Measurements from ENCODE around the gene SSC5D. TPM values are rescaled to one million over a fixed set of nuclear protein-coding genes. Genes with fewer than 3 reads are reported as not detected.

The SSC5D gene
- total RNA-seq, 1 experiment from 2014 or later, result 3.2 TPM

- Histone ChIP-seq H2BK12ac (ENCODE audit: insufficient read length, low read depth, low read length) (no peak overlapping the region), H3K56ac (ENCODE audit: insufficient read length, low read depth, low read length) (no peak overlapping the region), H4K5ac (ENCODE audit: insufficient read length, low read depth, low read length) (no peak overlapping the region), H3K18ac (ENCODE audit: insufficient read length, low read depth, low read length) (no peak overlapping the region), H2BK120ac (ENCODE audit: low read depth, low read length, poor library complexity, severe bottlenecking) (no peak overlapping the region), H4K20me1 (ENCODE audit: control insufficient read depth, insufficient read depth, insufficient read length) (no peaks in the 10 kb centered on the region), H3K4me2 (ENCODE audit: insufficient read depth, insufficient read length, low read length) (no peak overlapping the region), H2AK5ac (ENCODE audit: insufficient read length, low read length) (no peak overlapping the region), H3K27ac (ENCODE audit: insufficient read length, low read depth, low read length) (no peak overlapping the region), H4K91ac (ENCODE audit: insufficient read length, low read depth, low read length) (no peak overlapping the region), H2AFZ (ENCODE audit: low read length) (no peak overlapping the region), H3K79me1 (ENCODE audit: insufficient read depth, low read depth, low read length, poor library complexity, severe bottlenecking) (no peaks in the 10 kb centered on the region), H4K8ac (replicated peaks; ENCODE audit: insufficient read length, low read depth, low read length) (no peak overlapping the region), H3K23me2 (ENCODE audit: insufficient read length, low read depth, low read length, poor library complexity, severe bottlenecking) (peaks cover 2% of the 10 kb centered on the region), H3K9me3 (ENCODE audit: control insufficient read depth, low read depth, low read length) (no peaks in the 10 kb centered on the region), H3K27me3 (ENCODE audit: insufficient read depth, low read length) (no peaks in the 10 kb centered on the region), H3K4ac (ENCODE audit: low read depth, low read length) (no peak overlapping the region), H3K14ac (ENCODE audit: insufficient read depth, low read length) (no peak overlapping the region), H2BK20ac (ENCODE audit: low read depth, low read length, poor library complexity, severe bottlenecking) (no peak overlapping the region), H3K79me2 (ENCODE audit: insufficient read depth, low read length) (no peaks in the 10 kb centered on the region), H3K23ac (ENCODE audit: insufficient read length, low read depth, low read length) (no peak overlapping the region), H3K9ac (ENCODE audit: extremely low read depth, insufficient read length, low read length) (no peak overlapping the region), H3K4me1 (ENCODE audit: insufficient read depth, low read length) (no peaks in the 10 kb centered on the region; the same call in 1 of the 2 replicates), H3T11ph (ENCODE audit: low read length) (no peak overlapping the region), H2BK15ac (ENCODE audit: low read depth, low read length) (no peak overlapping the region), H2BK5ac (ENCODE audit: insufficient read length, low read length) (no peak overlapping the region)
- Mint-ChIP-seq H3K4me1 (peaks cover 21 to 38% of the 10 kb centered on the region in 2 experiments), H3K36me3 (ENCODE audit: insufficient read depth in 1 of 3, low read depth in 3 of 3) (no peaks in the 10 kb centered on the region; a peak in 1 of 7 replicates), H3K27ac (no peak overlapping the region), H3K27me3 (ENCODE audit: low read depth) (peaks cover 5% of the 10 kb centered on the region), H3K9me3 (no peaks in the 10 kb centered on the region; a peak in 1 of 5 replicates), H3K4me3 (no peak overlapping the region)
- WGBS (ENCODE audit: extremely low coverage, insufficient read length, low lambda C conversion rate), result no CpG with 5 or more reads among the region's 13 CpGs
- DNase-seq, result no peak
- TF ChIP-seq CTCF (conservative IDR thresholded peaks at IDR 0.05), result no peak
Measured at GRCh38 chr19:55471266-55471665, 17.0 kb upstream of the SSC5D start.

Data from H9 (cell line).